Measurements from ENCODE around the gene DLK1.

- TF ChIP-seq POLR2AphosphoS5 (IDR thresholded peaks at IDR 0.05) (no peak), CTCF (IDR thresholded peaks at IDR 0.05) (no peak), POLR2A (IDR thresholded peaks at IDR 0.05) (no peak)
Observed at GRCh38 chr14:100687386-100687785, 39.3 kb upstream of the DLK1 start.
